Activated CD4-positive, alpha-beta T cell treated with anti-CD3 and anti-CD28 coated beads, Interleukin-2, amount 10 ng/mL, durations not matched to agents 24 days and 14 days (primary cell): ENCODE measurements around the gene VSIG10. TPM values are rescaled to one million over a fixed set of nuclear protein-coding genes. Genes with fewer than 3 reads are reported as not detected.
A peak's percentile ranks its signal among the peaks of the same experiment; 100 is the strongest.
"Not testable (repeated sequence)": the region's sequence is repeated elsewhere in the genome, so short reads cannot be mapped to it uniquely, and the experiment has no call there.

ENCODE experiments used
- DNase-seq: peaks from one replicate; pipeline ENCODE4 v3.0.0; 2022
- H3K27ac Mint-ChIP-seq: one replicate; pipeline ENCODE4 v1.8.0; 2022; ENCODE audit warnings: mild to moderate bottlenecking, mixed read lengths
- H3K27me3 Mint-ChIP-seq: one replicate; pipeline ENCODE4 v1.8.0; 2022; ENCODE audit warnings: mixed read lengths
- H3K36me3 Mint-ChIP-seq: one replicate; pipeline ENCODE4 v1.8.0; 2022; ENCODE audit warnings: low read depth, mild to moderate bottlenecking, mixed read lengths
- H3K4me1 Mint-ChIP-seq: one replicate; pipeline ENCODE4 v1.8.0; 2021; ENCODE audit warnings: mixed read lengths
- H3K4me3 Mint-ChIP-seq: one replicate; pipeline ENCODE4 v1.8.0; 2022; ENCODE audit warnings: mild to moderate bottlenecking, moderate library complexity, mixed read lengths
- H3K9me3 Mint-ChIP-seq: one replicate; pipeline ENCODE4 v1.8.0; 2021; ENCODE audit warnings: mixed read lengths
- intact Hi-C: fragments of 100-400 bp; cut with micrococcal nuclease; formaldehyde crosslinking; loops from one replicate; pipeline ENCODE4 v1.15.1; 2023
- total RNA-seq: library from RNA; stranded (reverse); gene quantifications from 2 replicates; pipeline ENCODE4 v1.2.3, GENCODE V29; 2022

VSIG10 gene
- total RNA-seq, result 12.8 and 14.4 TPM in 2 replicates

GRCh38 chr12:118103601-118104382 is at the start of gene VSIG10:
Gene VSIG10 (minus strand): TSS chr12:118104011. CDS start chr12:118103671, 340 bp downstream.
- Mint-ChIP-seq H3K4me3 (peak within 1 kb of the TSS; percentile 91), H3K4me1 (peaks cover 5% of the 10 kb centered on the region), H3K9me3 (no peaks in the 10 kb centered on the region), H3K27me3 (peaks cover 18% of the 10 kb centered on the region), H3K27ac (peak within 1 kb of the TSS; percentile 78), H3K36me3 (no peaks in the 10 kb centered on the region)
- intact Hi-C loops, result loop anchor here (2.0 kb wide), 1 partner anchor 39 kb away; no protein-coding TSS in a partner anchor
- peak; percentile 80 for DNase-seq

GRCh38 chr12:118151755-118152154 is 47.9 kb upstream of the VSIG10 start:
- Mint-ChIP-seq H3K4me1 (no peaks in the 10 kb centered on the region), H3K9me3 (no peaks in the 10 kb centered on the region)

GRCh38 chr12:118150625-118151024 is 46.8 kb upstream of the VSIG10 start:
- no peak for DNase-seq
- Mint-ChIP-seq H3K9me3 (no peaks in the 10 kb centered on the region), H3K4me1 (no peaks in the 10 kb centered on the region), H3K27me3 (no peaks in the 10 kb centered on the region), H3K36me3 (peaks cover 35% of the 10 kb centered on the region), H3K27ac (no peak overlapping the region), H3K4me3 (no peak overlapping the region)
- intact Hi-C loops, result no loop called here

More at GRCh38 chr12:118151755-118152154, 47.9 kb upstream of the VSIG10 start:
- H3K36me3 Mint-ChIP-seq, result peaks cover 32% of the 10 kb centered on the region
- no peak overlapping the region for H3K27ac Mint-ChIP-seq
- no peak for DNase-seq
- H3K4me3 Mint-ChIP-seq, result no peak overlapping the region
- intact Hi-C loops, result no loop called here
- H3K27me3 Mint-ChIP-seq, result no peaks in the 10 kb centered on the region

- no peak for DNase-seq
- peaks cover 54% of the 10 kb centered on the region for H3K36me3 Mint-ChIP-seq
- intact Hi-C loops, result no loop called here
Measured at GRCh38 chr12:118148287-118148686, 44.5 kb upstream of the VSIG10 start.

GRCh38 chr12:118145798-118146156 is 42.0 kb upstream of the VSIG10 start:
- no peak overlapping the region for H3K4me3 Mint-ChIP-seq
- H3K4me1 Mint-ChIP-seq, result peaks cover 3% of the 10 kb centered on the region
- no peaks in the 10 kb centered on the region for H3K27me3 Mint-ChIP-seq
- H3K27ac Mint-ChIP-seq, result no peak overlapping the region
- H3K9me3 Mint-ChIP-seq, result no peaks in the 10 kb centered on the region
- no peak for DNase-seq
- H3K36me3 Mint-ChIP-seq, result peaks cover 59% of the 10 kb centered on the region
- intact Hi-C loops, result no loop called here

More at GRCh38 chr12:118148287-118148686, 44.5 kb upstream of the VSIG10 start:
- Mint-ChIP-seq H3K9me3 (no peaks in the 10 kb centered on the region), H3K4me1 (no peaks in the 10 kb centered on the region), H3K27me3 (no peaks in the 10 kb centered on the region), H3K4me3 (no peak overlapping the region), H3K27ac (no peak overlapping the region)

GRCh38 chr12:118145113-118145797 is 41.4 kb upstream of the VSIG10 start:
- Mint-ChIP-seq H3K27ac (no peak overlapping the region), H3K27me3 (no peaks in the 10 kb centered on the region), H3K36me3 (peaks cover 62% of the 10 kb centered on the region), H3K9me3 (no peaks in the 10 kb centered on the region), H3K4me3 (no peak overlapping the region), H3K4me1 (peaks cover 3% of the 10 kb centered on the region)
- no peak for DNase-seq
- intact Hi-C loops, result no loop called here

- H3K27me3 Mint-ChIP-seq, result no peaks in the 10 kb centered on the region
- intact Hi-C loops, result no loop called here
- no peak overlapping the region for H3K27ac Mint-ChIP-seq
- peaks cover 3% of the 10 kb centered on the region for H3K4me1 Mint-ChIP-seq
- H3K36me3 Mint-ChIP-seq, result peaks cover 66% of the 10 kb centered on the region
- no peak overlapping the region for H3K4me3 Mint-ChIP-seq
- no peak for DNase-seq
- no peaks in the 10 kb centered on the region for H3K9me3 Mint-ChIP-seq
Measured at GRCh38 chr12:118144499-118144898, 40.7 kb upstream of the VSIG10 start.

GRCh38 chr12:118140825-118141224 is 37.0 kb upstream of the VSIG10 start:
- Mint-ChIP-seq H3K27me3 (no peaks in the 10 kb centered on the region), H3K4me1 (peaks cover 17% of the 10 kb centered on the region), H3K9me3 (no peaks in the 10 kb centered on the region), H3K27ac (no peak overlapping the region), H3K36me3 (peaks cover 68% of the 10 kb centered on the region), H3K4me3 (no peak overlapping the region)
- no peak for DNase-seq
- intact Hi-C loops, result no loop called here

GRCh38 chr12:118137148-118137678 is 33.4 kb upstream of the VSIG10 start:
- peaks cover 40% of the 10 kb centered on the region for H3K36me3 Mint-ChIP-seq
- H3K4me3 Mint-ChIP-seq, result peak overlapping the region; percentile 99

GRCh38 chr12:118136559-118137003 is 32.8 kb upstream of the VSIG10 start:
- Mint-ChIP-seq H3K27ac (peak overlapping the region; percentile 85), H3K27me3 (no peaks in the 10 kb centered on the region), H3K36me3 (peaks cover 36% of the 10 kb centered on the region), H3K4me3 (peak overlapping the region; percentile 99), H3K4me1 (peaks cover 24% of the 10 kb centered on the region), H3K9me3 (no peaks in the 10 kb centered on the region)
- intact Hi-C loops, result loop anchor here (1.0 to 5.0 kb wide), 5 partner anchors 46 to 262 kb away; partner anchors contain the start of gene WSB2
- DNase-seq, result peak; percentile 78

More at GRCh38 chr12:118137148-118137678, 33.4 kb upstream of the VSIG10 start:
- Mint-ChIP-seq H3K27ac (peak overlapping the region; percentile 85), H3K9me3 (no peaks in the 10 kb centered on the region), H3K4me1 (peaks cover 21% of the 10 kb centered on the region), H3K27me3 (no peaks in the 10 kb centered on the region)
- DNase-seq, result no peak
- intact Hi-C loops, result loop anchor here (2.0 to 5.0 kb wide), 2 partner anchors 45 to 262 kb away; no protein-coding TSS in a partner anchor

GRCh38 chr12:118135788-118136558 is 32.2 kb upstream of the VSIG10 start, which contains the start of gene PEBP1:
Gene PEBP1 (plus strand): TSS chr12:118136124. CDS start chr12:118136210, 86 bp downstream.
- Mint-ChIP-seq H3K36me3 (peaks cover 31% of the 10 kb centered on the region), H3K4me1 (peaks cover 24% of the 10 kb centered on the region), H3K27ac (peak within 1 kb of the TSS; percentile 95), H3K27me3 (no peaks in the 10 kb centered on the region), H3K4me3 (peak within 1 kb of the TSS; percentile 99), H3K9me3 (no peaks in the 10 kb centered on the region)
- intact Hi-C loops, result loop anchor here (1.0 to 5.0 kb wide), 6 partner anchors 15 to 261 kb away; partner anchors contain the start of gene WSB2
- peak; percentile 99 for DNase-seq

GRCh38 chr12:118129436-118129835 is 25.6 kb upstream of the VSIG10 start:
- H3K36me3 Mint-ChIP-seq, H3K4me1 Mint-ChIP-seq, H3K9me3 Mint-ChIP-seq, intact Hi-C loops, H3K27ac Mint-ChIP-seq, DNase-seq, H3K4me3 Mint-ChIP-seq, H3K27me3 Mint-ChIP-seq: not testable (repeated sequence)

- Mint-ChIP-seq H3K36me3 (no peaks in the 10 kb centered on the region), H3K27me3 (no peaks in the 10 kb centered on the region), H3K4me3 (no peak overlapping the region), H3K27ac (no peak overlapping the region), H3K9me3 (no peaks in the 10 kb centered on the region), H3K4me1 (peaks cover 3% of the 10 kb centered on the region)
- intact Hi-C loops, result no loop called here
- DNase-seq, result no peak
Measured at GRCh38 chr12:118127867-118128266, 24.1 kb upstream of the VSIG10 start.
